Common myeloid progenitor, CD34-positive (primary cell): ENCODE data around the gene RNF123.
A peak's percentile ranks its signal among the peaks of the same experiment; 100 is the strongest.

ENCODE experiments used
- CTCF ChIA-PET: fragments of 350-600 bp; sonication (Branson Sonifier 250); formaldehyde crosslinking; loops from one replicate; lab custom pipeline; 2021; ENCODE audit warnings: antibody characterized with exemption; lab: Charles Lee
- POLR2A ChIA-PET: fragments of 350-600 bp; sonication (Branson Sonifier 250); formaldehyde crosslinking; loops from one replicate; lab custom pipeline; 2021; ENCODE audit warnings: antibody characterized with exemption; lab: Charles Lee
- DNase-seq, 3 donors: peaks; one replicate each; pipeline versions ENCODE4 v3.0.0 to v3.0.0-alpha.2; 2013
- H3K27ac ChIP-seq, 2 experiments: 1 replicate in 1 of 2; 2 replicates in 1 of 2; pipeline ENCODE4 v1.7.0; 2013; ENCODE audit warnings: inconsistent platforms in 2 of 2, low read length in 2 of 2, mild to moderate bottlenecking in 2 of 2, low read depth in 1 of 2, moderate library complexity in 1 of 2; ENCODE audit not compliant: severe bottlenecking in 2 of 2, insufficient read depth in 1 of 2, poor library complexity in 1 of 2
- H3K27me3 ChIP-seq, 5 experiments: replicated peaks in 2 of 5; 1 replicate in 3 of 5; 2 replicates in 2 of 5; pipeline versions ENCODE4 v1.6.1 to v1.7.0; 2013; ENCODE audit warnings: low read length in 4 of 5, mild to moderate bottlenecking in 2 of 5, moderate library complexity in 2 of 5, inconsistent platforms in 1 of 5; ENCODE audit not compliant: insufficient read depth in 5 of 5, control insufficient read depth in 4 of 5
- H3K36me3 ChIP-seq, 4 experiments: 1 replicate in 2 of 4; 2 replicates in 2 of 4; pipeline versions ENCODE4 v1.6.1 to v1.7.0; 2013; ENCODE audit warnings: low read length in 3 of 4, control low read depth in 1 of 4, mild to moderate bottlenecking in 1 of 4; ENCODE audit not compliant: control insufficient read depth in 4 of 4, insufficient read depth in 4 of 4
- H3K4me1 ChIP-seq, 4 experiments: 1 replicate in 3 of 4; 2 replicates in 1 of 4; pipeline versions ENCODE4 v1.6.1 to v1.7.1; 2013; ENCODE audit warnings: low read length in 3 of 4, mild to moderate bottlenecking in 3 of 4, control low read depth in 1 of 4, inconsistent platforms in 1 of 4, moderate library complexity in 1 of 4; ENCODE audit not compliant: control insufficient read depth in 4 of 4, insufficient read depth in 4 of 4; ENCODE audit errors: control extremely low read depth in 1 of 4
- H3K4me3 ChIP-seq, 7 experiments: 1 replicate in 4 of 7; 2 replicates in 3 of 7; pipeline versions ENCODE4 v1.5.1 to v1.7.0; 2013; ENCODE audit warnings: mild to moderate bottlenecking in 7 of 7, low read length in 6 of 7, moderate library complexity in 6 of 7, inconsistent platforms in 2 of 7, low read depth in 2 of 7, control low read depth in 1 of 7; ENCODE audit not compliant: insufficient read depth in 4 of 7, control insufficient read depth in 1 of 7; ENCODE audit errors: extremely low read depth in 1 of 7
- H3K9me3 ChIP-seq, 5 experiments: 1 replicate in 4 of 5; 2 replicates in 1 of 5; pipeline versions ENCODE4 v1.6.1 to v1.7.1; 2013; ENCODE audit warnings: low read length in 4 of 5, mild to moderate bottlenecking in 2 of 5, inconsistent platforms in 1 of 5, low read depth in 1 of 5, moderate library complexity in 1 of 5; ENCODE audit not compliant: control insufficient read depth in 4 of 5, insufficient read depth in 2 of 5; ENCODE audit errors: control extremely low read depth in 1 of 5
- WGBS: methylation state at CpG from one replicate; pipeline ENCODE4 v1.1.5; 2013; ENCODE audit not compliant: insufficient coverage; 5-methylcytosine and 5-hydroxymethylcytosine counted together

Gene RNF123

GRCh38 chr3:49717959-49718857 lies 28.9 kb downstream of the RNF123 start:
- H3K4me1 ChIP-seq: peaks cover 0 to 43% (median 29%) of the 10 kb centered on the region in 4 experiments
- ChIA-PET CTCF (interaction anchor here (0.6 to 3.2 kb wide), 7 partner anchors 10 to 372 kb away, joined by 3 to 18 read pairs (median 4); no protein-coding TSS in a partner anchor), POLR2A (interaction anchor here (0.9 kb wide), 1 partner anchor 710 kb away, joined by 5 read pairs; no protein-coding TSS in a partner anchor)
- H3K36me3 ChIP-seq: peaks cover 5 to 54% (median 34%) of the 10 kb centered on the region in 4 experiments
- no peak overlapping the region for H3K27ac ChIP-seq
- WGBS: 88% methylated on average over 71 of the region's 75 CpGs
- no peaks in the 10 kb centered on the region for H3K27me3 ChIP-seq
- H3K4me3 ChIP-seq: peak overlapping the region in 4 of 7 experiments; percentile 78 to 94 (median 84)
- H3K9me3 ChIP-seq: no peaks in the 10 kb centered on the region
- DNase-seq: peak in 1 of 3 donors; percentile 11

GRCh38 chr3:49718858-49719213 lies 29.5 kb downstream of the RNF123 start:
- peaks cover 0 to 41% (median 25%) of the 10 kb centered on the region in 4 experiments for H3K4me1 ChIP-seq
- H3K4me3 ChIP-seq: peak overlapping the region; percentile 45 to 94 (median 78)
- no peaks in the 10 kb centered on the region for H3K27me3 ChIP-seq
- WGBS: 18% methylated on average over 25 of the region's 33 CpGs
- POLR2A ChIA-PET: interaction anchor here (0.9 kb wide), 1 partner anchor 711 kb away, joined by 5 read pairs; no protein-coding TSS in a partner anchor
- DNase-seq: no peak
- CTCF ChIA-PET: interaction anchor here (0.7 to 3.2 kb wide), 7 partner anchors 11 to 371 kb away, joined by 3 to 18 read pairs (median 6); no protein-coding TSS in a partner anchor
- H3K9me3 ChIP-seq: no peaks in the 10 kb centered on the region
- peaks cover 5 to 54% (median 34%) of the 10 kb centered on the region in 4 experiments for H3K36me3 ChIP-seq
- H3K27ac ChIP-seq: no peak overlapping the region

GRCh38 chr3:49719214-49719884 lies 30.0 kb downstream of the RNF123 start, which contains the start of gene AMIGO3:
Gene AMIGO3 (minus strand): TSS chr3:49719684. CDS start chr3:49719465, 219 bp downstream.
- POLR2A ChIA-PET: no interaction called here
- H3K36me3 ChIP-seq: peaks cover 5 to 52% (median 31%) of the 10 kb centered on the region in 4 experiments
- no peak within 1 kb of the TSS for H3K27ac ChIP-seq
- under 1% methylated on average over 50 of the region's 50 CpGs for WGBS
- CTCF ChIA-PET: interaction anchor here (0.7 to 3.2 kb wide), 10 partner anchors 10 to 371 kb away, joined by 3 to 18 read pairs (median 4); partner anchors contain the start of gene UBA7
- no peaks in the 10 kb centered on the region for H3K9me3 ChIP-seq
- no peaks in the 10 kb centered on the region for H3K27me3 ChIP-seq
- DNase-seq: peak; percentile 90 to 94 (median 92)
- H3K4me3 ChIP-seq: peak within 1 kb of the TSS; percentile 45 to 94 (median 78)
- peaks cover 0 to 39% (median 26%) of the 10 kb centered on the region in 4 experiments for H3K4me1 ChIP-seq

GRCh38 chr3:49720855-49721595 lies 31.7 kb downstream of the RNF123 start:
- 90% methylated on average over 1 of the region's 4 CpGs for WGBS
- Histone ChIP-seq H3K9me3 (no peaks in the 10 kb centered on the region), H3K36me3 (peaks cover under 1 to 51% (median 27%) of the 10 kb centered on the region in 4 experiments), H3K27me3 (no peaks in the 10 kb centered on the region), H3K27ac (no peak overlapping the region), H3K4me3 (no peak overlapping the region), H3K4me1 (peaks cover 0 to 49% (median 33%) of the 10 kb centered on the region in 4 experiments)
- CTCF ChIA-PET: interaction anchor here (0.6 to 3.2 kb wide), 10 partner anchors 8 to 177 kb away, joined by 3 to 11 read pairs (median 5); partner anchors contain the start of gene INKA1
- POLR2A ChIA-PET: interaction anchor here (1.3 kb wide), 1 partner anchor 9 kb away, joined by 4 read pairs; no protein-coding TSS in a partner anchor
- DNase-seq: no peak

GRCh38 chr3:49721596-49721895 lies 32.2 kb downstream of the RNF123 start:
- POLR2A ChIA-PET: no interaction called here
- no peaks in the 10 kb centered on the region for H3K27me3 ChIP-seq
- H3K9me3 ChIP-seq: no peaks in the 10 kb centered on the region
- peaks cover 0 to 49% (median 33%) of the 10 kb centered on the region in 4 experiments for H3K4me1 ChIP-seq
- H3K4me3 ChIP-seq: no peak overlapping the region
- H3K27ac ChIP-seq: no peak overlapping the region
- DNase-seq: no peak
- 96% methylated on average over 9 of the region's 9 CpGs for WGBS
- peaks cover 0 to 51% (median 27%) of the 10 kb centered on the region in 4 experiments for H3K36me3 ChIP-seq
- CTCF ChIA-PET: interaction anchor here (0.6 to 3.2 kb wide), 6 partner anchors 9 to 117 kb away, joined by 3 to 11 read pairs (median 5); no protein-coding TSS in a partner anchor
